ENCODE results near the gene GOSR1.
"Not testable (repeated sequence)": the region's sequence is repeated elsewhere in the genome, so short reads cannot be mapped to it uniquely, and the experiment has no call there.

GOSR1 gene

DNA sequence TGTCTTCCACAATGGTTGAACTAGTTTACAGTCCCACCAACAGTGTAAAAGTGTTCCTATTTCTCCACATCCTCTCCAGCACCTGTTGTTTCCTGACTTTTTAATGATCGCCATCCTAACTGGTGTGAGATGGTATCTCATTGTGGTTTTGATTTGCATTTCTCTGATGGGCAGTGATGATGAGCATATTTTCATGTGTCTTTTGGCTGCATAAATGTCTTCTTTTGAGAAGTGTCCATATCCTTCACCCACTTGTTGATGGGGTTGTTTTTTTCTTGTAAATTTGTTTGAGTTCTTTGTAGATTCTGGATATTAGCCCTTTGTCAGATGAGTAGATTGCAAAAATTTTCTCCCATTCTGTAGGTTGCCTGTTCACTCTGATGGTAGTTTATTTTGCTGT lies 84.6 kb downstream of the GOSR1 start:
- DNase-seq (ENCODE audit: low read depth in 3 of 3): not testable (repeated sequence)

DNA sequence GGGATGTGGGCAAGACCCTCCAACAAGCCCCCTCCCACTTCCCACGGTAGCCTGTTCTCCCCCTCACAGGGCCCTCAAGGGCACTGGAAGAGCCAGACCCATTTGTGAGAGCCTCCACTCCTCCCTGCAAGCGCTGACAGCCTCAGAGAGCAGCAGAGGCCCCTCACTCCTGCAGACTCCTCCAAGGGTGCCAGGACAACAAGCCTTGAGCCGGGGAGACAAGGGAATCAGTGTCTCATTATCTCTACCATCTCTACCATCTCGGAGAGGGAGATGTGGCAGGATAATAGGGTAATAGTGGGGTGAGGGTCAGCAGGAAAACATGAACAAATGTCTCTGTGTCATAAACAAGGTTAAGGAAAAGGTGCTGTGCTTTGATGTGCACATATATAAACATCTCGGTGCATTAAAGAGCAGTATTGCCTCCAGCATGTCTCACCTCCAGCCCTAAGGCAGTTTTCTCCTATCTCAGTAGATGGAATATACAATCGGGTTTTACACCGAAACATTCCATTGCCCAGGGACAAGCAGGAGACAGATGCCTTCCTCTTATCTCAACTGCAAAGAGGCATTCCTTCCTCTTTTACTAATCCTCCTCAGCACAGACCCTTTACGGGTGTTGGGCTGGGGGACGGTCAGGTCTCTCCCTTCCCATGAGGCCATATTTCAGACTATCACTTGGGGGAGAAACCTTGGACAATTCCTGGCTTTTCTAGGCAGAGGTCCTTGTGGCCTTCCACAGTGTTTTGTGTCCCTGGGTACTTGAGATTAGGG lies 86.1 kb downstream of the GOSR1 start:
- not testable (repeated sequence) for DNase-seq (ENCODE audit: low read depth in 3 of 3)

DNA sequence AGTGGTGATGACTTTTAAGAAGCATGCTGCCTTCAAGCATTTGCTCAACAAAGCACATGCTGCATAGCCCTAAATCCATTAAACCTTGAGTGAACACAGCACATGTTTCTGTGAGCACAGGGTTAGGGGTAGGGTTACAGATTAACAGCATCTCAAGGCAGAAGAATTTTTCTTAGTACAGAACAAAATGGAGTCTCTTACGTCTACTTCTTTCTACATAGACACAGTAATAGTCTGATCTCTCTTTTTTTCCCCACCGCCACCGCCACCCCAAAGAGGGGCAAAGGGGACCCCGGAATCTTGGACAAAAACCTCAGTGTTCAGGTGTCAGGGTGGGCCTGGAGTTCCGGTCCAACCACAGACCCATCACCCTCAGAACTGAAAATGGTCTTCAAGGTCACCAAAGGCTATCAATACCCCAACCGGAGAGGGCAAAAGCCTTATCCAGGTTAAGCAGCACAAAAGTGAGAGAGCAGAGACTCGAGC lies 86.7 kb downstream of the GOSR1 start:
- DNase-seq (ENCODE audit: low read depth in 3 of 3): not testable (repeated sequence)

DNA sequence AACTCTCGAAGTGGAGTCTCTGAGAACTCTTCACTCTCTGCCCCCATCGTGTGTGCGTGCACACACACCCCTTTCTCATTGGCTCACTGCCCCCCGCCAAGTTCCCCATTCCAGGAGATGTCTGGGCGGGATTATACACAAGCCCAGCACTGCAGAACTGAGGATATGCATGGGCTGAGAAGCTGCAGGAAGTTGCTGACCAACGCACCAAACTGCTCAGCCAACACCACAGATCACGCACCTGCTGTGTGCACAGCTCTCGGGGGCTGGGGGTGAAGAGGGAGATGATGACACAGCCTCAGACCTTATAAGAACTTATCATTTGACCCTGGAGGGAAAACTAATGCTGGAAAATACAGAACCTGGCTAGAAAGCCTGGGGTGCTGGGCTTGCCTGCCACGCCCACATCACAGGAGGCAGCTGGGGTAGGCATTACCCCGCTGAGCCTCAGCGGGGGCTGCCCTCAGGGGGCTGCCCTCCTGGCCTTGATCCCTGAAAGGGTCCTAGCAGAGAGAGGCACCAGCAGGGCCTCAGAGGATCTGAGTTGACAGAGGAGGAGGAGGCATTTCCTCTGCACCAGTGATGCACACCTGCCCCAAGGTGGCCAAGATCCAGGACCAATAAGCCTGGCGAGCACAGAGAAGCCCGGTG lies 87.3 kb downstream of the GOSR1 start:
- DNase-seq (ENCODE audit: low read depth in 3 of 3): not testable (repeated sequence)

DNA sequence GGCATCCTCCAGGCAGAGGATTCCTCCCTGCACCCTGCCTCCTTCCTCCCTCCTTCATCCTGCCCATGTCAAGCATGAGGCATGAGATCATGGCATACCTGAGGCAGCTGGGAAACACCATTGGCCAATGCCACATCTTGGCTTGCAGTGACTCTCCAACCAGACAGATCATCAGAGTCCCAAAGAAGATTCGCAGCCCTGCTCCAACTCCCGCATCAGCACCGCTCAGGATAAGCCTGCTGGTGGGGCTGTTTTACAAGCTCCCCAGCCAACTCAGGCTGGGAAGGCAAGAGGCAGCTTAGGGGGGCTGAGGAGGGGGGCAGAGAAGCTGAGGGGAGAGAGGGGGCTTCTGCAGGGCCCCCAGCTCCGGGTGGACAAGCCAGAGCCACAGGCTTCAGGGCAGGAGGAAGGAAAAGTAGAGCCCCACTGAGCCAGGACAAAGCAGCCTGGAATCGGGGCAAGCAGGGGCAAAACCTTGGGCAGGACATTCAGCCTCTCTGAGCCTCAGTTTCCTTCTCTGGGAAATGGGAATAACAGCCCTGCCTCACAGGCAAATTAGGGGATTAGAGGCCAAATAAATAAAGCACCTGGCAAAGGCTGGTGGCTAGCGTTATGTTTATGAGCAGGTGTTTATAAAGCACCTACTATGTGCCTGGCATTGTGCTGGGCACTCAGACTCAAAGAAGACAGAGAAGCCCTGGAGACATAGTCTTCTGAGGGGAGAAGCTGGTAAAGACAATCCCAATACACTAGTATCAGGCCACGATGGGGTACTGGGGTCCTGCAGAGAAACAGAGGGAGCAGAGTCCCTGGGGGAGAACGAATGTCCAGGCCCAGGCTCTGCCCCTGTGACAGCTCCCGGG lies 88.1 kb downstream of the GOSR1 start:
- no peak for DNase-seq (ENCODE audit: low read depth in 3 of 3)

DNA sequence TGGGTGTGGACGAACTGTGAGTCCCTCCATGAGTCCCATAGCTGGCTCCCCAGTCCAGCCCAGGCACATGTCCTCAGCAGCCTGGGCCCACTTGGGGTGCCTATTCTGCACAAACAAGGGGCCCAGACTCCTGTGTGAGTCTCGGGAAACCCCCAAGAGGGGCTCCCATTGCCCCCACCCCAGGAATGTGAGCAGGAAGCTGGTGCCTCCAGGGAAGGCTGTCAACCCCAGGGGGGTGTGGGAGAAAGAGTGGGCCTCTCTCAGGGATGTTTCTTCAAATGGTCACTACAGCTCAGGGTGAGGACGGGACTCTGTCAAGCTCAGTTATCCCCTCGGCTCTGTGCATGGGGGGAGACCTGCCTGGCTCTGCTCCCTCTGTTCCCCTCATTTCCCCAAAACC lies 88.9 kb downstream of the GOSR1 start:
- DNase-seq (ENCODE audit: low read depth in 3 of 3): not testable (repeated sequence)

DNA sequence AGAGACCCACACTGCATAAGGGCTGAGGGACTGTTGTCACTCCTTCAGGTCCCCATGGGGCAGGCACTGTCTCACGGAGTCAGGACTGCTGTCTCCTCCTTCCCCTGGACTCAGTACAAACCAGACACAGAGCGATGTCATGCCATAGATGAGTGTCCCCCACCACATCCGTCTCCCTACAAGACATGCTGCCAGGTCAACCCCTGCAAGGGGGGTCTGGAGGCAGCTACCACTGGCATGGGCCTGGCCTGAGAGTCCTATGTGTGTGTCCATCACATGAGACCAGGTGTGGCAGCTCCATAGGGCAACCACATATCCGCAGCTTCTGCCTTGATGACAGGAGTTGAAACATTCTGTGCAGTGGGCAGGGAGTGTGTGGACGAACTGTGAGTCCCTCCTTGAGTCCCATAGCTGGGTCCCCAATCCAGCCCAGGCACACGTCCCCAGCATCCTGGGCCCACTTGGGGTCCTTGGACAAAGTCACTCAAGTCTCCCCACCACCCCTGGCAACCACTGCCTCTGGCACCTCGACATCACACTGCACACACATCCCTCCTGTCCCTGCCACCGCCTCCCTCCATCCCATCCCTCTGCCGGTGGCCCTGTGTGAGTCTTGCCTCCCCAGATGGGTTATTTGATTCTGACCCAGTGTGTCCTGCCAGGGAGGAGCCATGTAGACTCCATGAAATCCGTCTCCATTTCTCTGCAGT lies 89.5 kb downstream of the GOSR1 start:
- DNase-seq (ENCODE audit: low read depth in 3 of 3): not testable (repeated sequence)

DNA sequence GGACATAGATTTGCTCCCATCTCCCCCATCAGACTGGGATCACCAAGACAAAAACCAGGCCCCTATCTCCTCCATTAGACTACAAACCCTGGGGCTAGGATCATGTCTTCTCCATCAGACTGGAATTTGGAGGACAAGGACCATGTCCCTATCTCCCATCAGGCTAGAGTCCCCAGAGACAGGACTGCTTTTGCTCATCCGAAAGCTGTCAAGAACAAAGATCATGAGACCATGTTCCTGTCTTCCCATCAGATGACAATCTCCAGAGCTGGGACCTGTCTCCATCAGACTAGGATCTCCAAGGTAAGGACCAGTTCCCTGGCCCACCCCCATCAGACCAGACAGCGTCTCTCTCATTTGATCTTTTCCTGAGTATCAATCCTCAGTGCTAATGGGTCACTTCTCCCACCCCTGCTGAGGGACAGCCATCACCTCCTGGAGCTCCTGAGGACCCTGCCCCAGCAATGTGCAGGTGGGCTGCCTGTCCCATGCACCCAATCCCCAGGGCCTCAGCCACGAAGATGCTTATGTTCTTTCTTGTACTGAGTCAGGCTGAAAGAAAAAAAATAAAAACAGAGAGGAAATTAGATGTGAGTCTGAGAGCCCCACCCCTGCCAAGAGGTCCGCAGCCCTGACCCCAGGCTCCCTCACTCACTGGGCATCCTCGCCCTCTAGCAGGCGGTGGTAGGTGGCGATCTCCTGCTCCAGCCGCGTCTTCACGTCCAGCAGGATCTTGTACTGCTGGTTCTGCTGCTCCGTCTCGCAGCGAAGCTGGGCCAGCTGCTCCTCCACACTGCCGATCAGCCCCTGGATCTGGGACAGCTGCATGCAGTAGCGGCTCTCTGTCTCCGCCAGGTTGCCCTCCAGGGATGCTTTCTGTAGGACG lies 90.3 kb downstream of the GOSR1 start:
- no peak for DNase-seq (ENCODE audit: low read depth in 3 of 3)

DNA sequence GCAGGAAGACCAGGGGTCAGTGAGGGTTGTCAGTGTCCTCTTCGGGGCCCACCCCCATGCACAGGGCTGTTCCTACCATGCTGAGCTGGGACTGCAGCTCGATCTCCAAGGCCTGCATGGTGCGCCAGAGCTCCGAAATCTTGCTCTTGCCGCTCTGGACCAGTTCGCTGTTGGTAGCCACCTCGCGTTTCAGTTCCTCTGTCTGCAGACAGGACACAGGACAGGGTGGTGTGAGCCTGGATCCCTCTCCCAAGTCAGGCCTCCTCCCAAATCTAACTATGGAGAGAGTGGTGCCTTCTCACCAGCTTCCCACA lies 90.9 kb downstream of the GOSR1 start:
- no peak for DNase-seq (ENCODE audit: low read depth in 3 of 3)

DNA sequence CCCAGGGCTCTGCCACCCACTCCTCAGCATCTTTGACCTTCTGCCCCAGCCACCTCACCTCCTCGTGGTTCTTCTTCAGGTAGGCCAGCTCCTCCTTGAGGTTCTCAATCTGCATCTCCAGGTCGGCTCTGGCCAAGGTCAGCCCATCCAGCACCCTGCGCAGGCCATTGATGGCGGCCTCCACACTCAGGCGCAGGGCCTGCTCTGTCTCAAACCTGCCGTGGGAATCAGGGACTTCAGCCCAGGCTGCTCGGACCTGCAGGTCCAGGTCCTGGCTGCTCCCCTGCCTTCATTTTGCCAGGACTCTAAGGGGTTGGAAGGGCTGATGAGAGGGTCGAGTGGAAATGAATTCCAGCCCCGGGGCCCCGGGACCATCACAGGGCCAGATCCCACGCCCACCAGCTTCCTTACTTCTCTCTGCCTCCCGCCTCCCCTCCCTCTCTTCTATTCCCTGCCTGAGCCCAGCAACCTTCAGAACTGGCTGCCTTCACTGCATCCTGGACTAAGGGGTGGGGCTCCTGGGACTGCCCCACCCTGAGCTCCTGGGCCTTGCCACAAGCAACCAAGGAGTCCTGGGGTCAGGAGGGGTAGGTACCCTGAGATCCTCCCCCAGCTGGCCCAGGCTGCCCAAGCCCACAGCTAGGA lies 92.4 kb downstream of the GOSR1 start:
- not testable (repeated sequence) for DNase-seq (ENCODE audit: low read depth in 3 of 3)

DNA sequence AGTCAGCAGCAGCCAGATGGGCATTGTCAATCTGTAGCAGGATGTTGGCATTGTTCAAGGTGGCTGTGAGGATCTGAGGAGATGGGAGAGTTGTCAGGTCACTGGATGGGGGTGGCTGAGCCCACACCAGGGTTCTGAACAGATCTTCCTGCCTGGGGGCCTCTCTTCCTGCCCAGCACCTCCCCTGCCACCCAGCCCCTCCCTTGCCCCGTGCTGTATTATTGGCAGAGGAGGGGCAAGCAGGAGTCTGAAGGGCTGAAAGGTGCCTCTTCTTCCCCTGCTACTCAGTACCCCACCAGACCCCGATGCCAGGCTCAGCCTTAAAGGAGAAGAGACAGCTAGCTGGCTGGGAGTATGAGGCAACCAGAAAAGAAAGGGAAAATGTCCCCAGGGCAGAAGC lies 93.0 kb downstream of the GOSR1 start:
- DNase-seq (ENCODE audit: low read depth in 3 of 3): no peak

DNA sequence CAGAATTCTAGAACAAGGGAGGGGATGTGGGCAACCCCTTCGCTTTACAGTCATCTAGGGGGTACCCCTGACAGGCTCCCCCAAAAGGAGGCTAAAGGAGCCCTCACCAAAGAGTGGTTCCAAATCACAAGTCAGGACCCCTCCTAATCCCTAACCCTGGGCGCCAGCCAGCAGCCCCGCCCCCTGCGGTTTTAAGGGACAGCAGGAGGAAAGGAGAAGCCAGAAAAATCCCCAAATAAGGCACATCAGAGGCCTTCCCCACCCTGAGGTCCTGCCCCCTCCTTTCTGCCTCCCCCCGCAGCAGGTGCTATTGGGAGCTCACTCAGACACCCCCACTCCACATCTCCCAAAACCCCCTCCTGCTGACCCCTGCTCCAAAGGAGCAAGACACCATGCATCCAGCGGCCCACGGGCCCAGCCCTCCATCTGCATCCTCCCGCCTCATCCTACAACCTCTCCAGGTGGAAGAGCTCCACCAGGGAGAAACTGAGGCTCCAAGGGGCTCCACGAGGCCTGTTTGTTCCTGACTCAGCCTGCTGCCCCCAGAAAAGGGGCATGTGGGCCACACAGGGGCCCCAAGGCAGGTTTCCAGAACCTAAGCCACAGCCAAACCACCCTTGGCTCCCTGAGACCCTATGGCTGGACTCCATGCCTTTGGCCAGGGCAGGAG lies 93.5 kb downstream of the GOSR1 start:
- DNase-seq (ENCODE audit: low read depth in 3 of 3): no peak

DNA sequence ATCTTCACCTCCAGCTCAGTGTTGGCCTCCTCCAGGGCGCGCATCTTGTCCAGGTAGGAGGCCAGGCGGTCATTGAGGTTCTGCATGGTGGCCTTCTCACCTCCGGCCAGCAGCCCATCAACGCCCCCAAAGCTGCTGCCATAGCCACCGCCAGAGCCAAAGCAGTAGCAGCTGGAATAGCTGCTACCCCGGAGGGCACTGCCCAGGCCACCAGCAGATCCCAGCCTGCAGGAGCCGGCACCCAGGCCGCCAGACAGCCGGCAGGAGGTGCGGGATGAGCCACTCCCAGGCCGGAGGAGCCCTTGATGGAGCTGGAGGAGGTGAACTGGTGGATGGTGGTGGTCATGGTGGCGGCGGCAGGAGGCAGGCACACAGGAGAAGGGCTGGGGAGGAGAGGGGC lies 94.2 kb downstream of the GOSR1 start:
- DNase-seq (ENCODE audit: low read depth in 3 of 3): not testable (repeated sequence)

DNA sequence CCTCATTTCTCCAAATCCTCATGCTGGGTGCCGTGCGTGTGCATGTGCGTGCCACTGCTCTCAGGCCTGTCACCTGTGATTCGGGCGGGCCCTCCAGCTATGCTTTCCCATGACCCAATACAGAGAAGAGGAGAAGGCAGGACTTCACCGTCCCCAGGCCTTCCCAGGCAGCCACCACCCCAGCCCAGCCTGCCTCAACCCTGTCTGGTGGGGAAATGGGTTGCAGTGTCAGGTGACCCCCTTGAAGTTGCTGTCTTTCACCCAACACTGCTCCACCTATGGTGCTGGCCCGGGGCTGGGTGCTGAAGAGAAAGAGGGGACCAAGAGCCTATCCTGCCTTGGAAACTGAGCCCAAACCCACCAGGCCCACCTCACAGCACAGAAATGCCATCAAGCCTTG lies 94.7 kb downstream of the GOSR1 start:
- no peak for DNase-seq (ENCODE audit: low read depth in 3 of 3)

DNA sequence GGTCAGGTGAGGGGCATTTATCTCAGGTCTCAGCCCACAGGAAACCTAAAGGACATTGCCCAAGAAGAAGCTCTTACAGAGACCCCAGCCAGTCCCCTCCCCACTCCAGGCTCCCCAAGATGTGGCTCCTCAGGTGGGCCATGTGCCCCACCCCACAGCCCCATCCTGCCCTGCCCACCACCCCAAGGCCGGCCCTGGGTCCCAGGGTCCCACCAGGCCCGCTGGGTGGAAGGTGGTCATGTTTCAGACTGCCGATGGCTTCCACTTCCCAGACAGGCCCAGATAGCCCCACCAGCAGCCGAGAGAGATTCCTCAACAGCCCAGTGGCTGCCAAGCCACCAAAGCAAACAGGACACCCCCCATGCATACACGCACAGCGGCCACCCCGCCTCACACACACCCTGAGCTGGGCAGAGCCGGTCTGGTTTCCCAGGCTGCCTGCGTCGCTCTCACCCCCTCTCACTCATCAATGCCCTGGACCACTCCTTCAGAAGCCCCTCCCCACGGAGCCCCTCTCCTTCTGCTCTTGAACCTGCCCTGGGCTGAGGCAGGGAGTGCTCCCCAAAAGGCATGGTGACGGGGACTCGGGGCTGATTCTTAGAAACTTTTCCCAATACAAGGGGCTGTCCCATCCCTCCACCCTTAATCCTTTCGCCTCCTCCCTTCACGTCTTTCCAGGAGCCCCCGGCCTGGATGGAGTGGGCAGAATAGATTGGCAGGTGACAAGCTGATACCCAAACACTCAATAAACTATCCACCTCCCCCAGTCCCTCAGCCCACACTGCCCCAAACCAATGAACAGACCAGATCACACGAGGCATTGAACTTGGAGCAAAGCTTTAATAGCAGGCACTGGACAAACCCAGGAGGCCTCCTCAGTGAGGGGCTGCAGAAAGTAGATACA lies 95.7 kb downstream of the GOSR1 start:
- DNase-seq (ENCODE audit: low read depth in 3 of 3): not testable (repeated sequence)

DNA sequence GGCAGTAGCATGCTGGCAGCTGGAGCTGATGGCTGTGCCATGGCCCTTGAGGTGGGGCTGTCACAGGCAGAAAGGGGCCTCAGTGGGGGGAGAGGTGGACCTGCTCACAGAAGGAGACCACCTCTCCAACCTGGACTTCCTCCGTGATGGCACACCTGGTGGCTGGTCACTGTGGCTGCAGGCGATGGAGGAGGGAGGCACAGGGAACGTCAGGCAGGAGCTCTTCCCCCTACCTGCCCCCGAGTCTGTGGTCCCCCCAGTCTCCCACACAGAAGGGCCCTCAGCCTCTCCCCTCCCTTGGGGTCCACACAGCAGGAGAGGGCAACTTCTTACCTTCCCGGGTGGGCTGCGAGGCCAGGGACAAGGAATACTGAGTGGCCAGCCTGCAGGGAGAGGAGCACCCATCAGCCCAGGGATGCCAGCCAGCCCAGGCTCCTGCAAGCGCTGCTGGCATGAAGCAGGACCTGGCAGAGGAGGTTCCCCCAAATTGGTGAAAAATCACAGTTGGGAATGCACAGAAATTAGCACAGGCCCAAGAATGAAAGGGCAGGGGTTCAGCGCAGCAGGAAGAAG lies 96.5 kb downstream of the GOSR1 start:
- DNase-seq (ENCODE audit: low read depth in 3 of 3): no peak

DNA sequence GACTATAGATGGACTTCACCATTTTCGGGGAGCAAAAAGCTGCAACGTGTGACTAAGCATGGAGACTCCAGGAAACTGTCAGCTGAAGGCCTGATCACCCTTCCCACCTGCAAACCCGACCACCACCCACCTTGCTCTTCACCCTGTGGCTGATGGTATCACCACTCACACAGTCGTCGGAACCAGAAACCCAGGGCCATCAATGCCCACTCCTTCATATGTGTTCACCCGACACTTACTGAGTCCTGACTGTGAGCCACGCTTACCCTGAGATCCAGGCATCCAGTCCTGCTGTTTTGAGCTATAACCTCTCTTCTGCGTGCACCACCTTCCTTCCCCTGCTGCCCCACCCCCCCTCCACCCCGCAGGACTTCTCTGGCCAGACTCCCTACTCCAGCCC lies 97.1 kb downstream of the GOSR1 start:
- DNase-seq (ENCODE audit: low read depth in 3 of 3): not testable (repeated sequence)

DNA sequence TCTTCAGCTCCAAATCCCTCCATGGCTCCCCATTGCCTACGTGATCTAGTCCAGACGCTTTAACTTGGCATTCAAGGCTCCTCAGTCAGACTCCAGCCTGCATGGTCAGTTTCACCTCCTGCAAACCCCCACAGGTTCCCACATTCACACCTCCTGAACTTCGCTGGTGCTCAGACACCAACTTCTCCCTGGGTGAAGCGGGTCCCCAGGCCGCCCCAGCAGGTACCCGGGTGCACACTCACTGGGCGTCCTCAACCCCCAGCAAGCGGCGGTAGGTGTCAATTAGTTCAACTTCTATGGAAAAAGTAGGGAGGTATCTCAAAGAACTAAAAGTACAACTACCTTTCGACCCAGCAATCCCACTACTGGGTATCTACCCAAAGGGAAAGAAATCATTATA lies 97.6 kb downstream of the GOSR1 start:
- not testable (repeated sequence) for DNase-seq (ENCODE audit: low read depth in 3 of 3)

Measured in stimulated activated CD4-positive, alpha-beta T cell treated with anti-CD3 and anti-CD28 coated beads, TNF-alpha, amount 100 ng/mL, for 4 hours (primary cell).